Left lung (tissue), 14 donors: Measurements from ENCODE around the gene MTX2. TPM values are rescaled to one million over a fixed set of nuclear protein-coding genes. Genes with fewer than 3 reads are reported as not detected.

Experiments
- ATAC-seq: fragments of 200-7000 bp; cut with Tn5 transposase; one replicate; pipeline ENCODE4 v1.9.1; 2020; ENCODE audit warnings: moderate library complexity
- DNase-seq, 4 donors: peaks; one replicate each; pipeline ENCODE4 v3.0.0-alpha.2; 2013 to 2020
- H3K27ac ChIP-seq, 2 donors: fragments of 200-600 bp; sonication (generic) in 1 of 2; one replicate each; pipeline versions ENCODE4 v1.5.0 to v1.8.0; 2020 to 2021
- H3K27me3 ChIP-seq, 2 donors: fragments of 200-600 bp; sonication (generic) in 1 of 2; one replicate each; pipeline versions ENCODE4 v1.5.0 to v1.8.0; 2020 to 2021
- H3K36me3 ChIP-seq, 2 donors: fragments of 200-600 bp; sonication (generic) in 1 of 2; one replicate each; pipeline versions ENCODE4 v1.5.0 to v1.8.0; 2020 to 2021
- H3K4me1 ChIP-seq, 2 donors: fragments of 200-600 bp; one replicate each; pipeline ENCODE4 v1.8.0; 2021
- H3K4me3 ChIP-seq, 2 donors: fragments of 200-600 bp; sonication (generic) in 1 of 2; one replicate each; pipeline versions ENCODE4 v1.5.0 to v1.8.0; 2020 to 2021; ENCODE audit warnings: mild to moderate bottlenecking in 1 of 2
- H3K9me3 ChIP-seq, 2 donors: fragments of 200-600 bp; sonication (generic) in 1 of 2; one replicate each; pipeline versions ENCODE4 v1.5.0 to v1.8.0; 2020 to 2021
- CTCF ChIP-seq, 2 donors: fragments of 200-600 bp; sonication (generic) in 1 of 2; IDR thresholded peaks; one replicate each; pipeline versions ENCODE4 v1.5.0 to v1.8.0; 2021; ENCODE audit warnings: antibody characterized with exemption in 2 of 2
- intact Hi-C, 2 donors: fragments of 100-400 bp; cut with DNase I; formaldehyde crosslinking; loops; one replicate each; pipeline versions ENCODE4 v1.11.2 to v1.14.2; 2022
- long read RNA-seq, 12 donors: library from polyadenylated mRNA in 2 of 12; unstranded in 2 of 12; transcript quantifications; one replicate each; pipeline ENCODE4 v2.0.0 and lab custom pipeline, GENCODE V29; 2019 to 2026
- polyA plus RNA-seq, 6 donors: library from polyadenylated mRNA; unstranded; fragments of 120-200 nt; gene quantifications; one replicate each; pipeline ENCODE4 v1.2.1, GENCODE V29; 2013; ENCODE audit not compliant: insufficient read length in 6 of 6
- total RNA-seq, 2 donors: library from RNA; stranded (reverse); fragmentation: NEBNext Ultra II Directional; extraction: Animal tissue kit (Norgen Biotek cat#: 25700); gene quantifications; one replicate each; pipeline ENCODE4 v1.2.1, GENCODE V29; 2021
- donor health status: DM: no; HTN: yes; CAD: no.
- donor health status: DM: no; HTN: no; CAD: no.

The MTX2 gene
- total RNA-seq (10 to 100 TPM; 18.1 to 23.6 TPM), polyA plus RNA-seq (10 to 100 TPM; 51.5 to 61.9 (median 53.9) TPM)
- long read RNA-seq, donor 1, transcript MTX2-201 (10 exons, 1,364 nt), result major isoform, 18 of 25 reads
- long read RNA-seq, donor 1, partial matches to known transcripts, result 6 of 25 reads
- long read RNA-seq, donor 1, other reads (novel, unspliced or antisense), result 0 of 25 reads
- long read RNA-seq, donor 2, transcript MTX2-201 (10 exons, 1,364 nt), result major isoform, 25 of 37 reads
- long read RNA-seq, donor 2, partial matches to known transcripts, result 12 of 37 reads
- long read RNA-seq, donor 2, other reads (novel, unspliced or antisense), result 0 of 37 reads
- long read RNA-seq, donor 3, transcript MTX2-201 (10 exons, 1,364 nt), result major isoform, 28 of 28 reads
- long read RNA-seq, donor 3, partial matches to known transcripts, result 0 of 28 reads
- long read RNA-seq, donor 3, other reads (novel, unspliced or antisense), result 0 of 28 reads
- long read RNA-seq, donor 4, transcript MTX2-201 (10 exons, 1,364 nt), result major isoform, 31 of 37 reads
- long read RNA-seq, donor 4, partial matches to known transcripts, result 1 of 37 reads
- long read RNA-seq, donor 4, other reads (novel, unspliced or antisense), result 1 of 37 reads
- long read RNA-seq, donor 5, transcript MTX2-201 (10 exons, 1,364 nt), result major isoform, 24 of 24 reads
- long read RNA-seq, donor 5, partial matches to known transcripts, result 0 of 24 reads
- long read RNA-seq, donor 5, other reads (novel, unspliced or antisense), result 0 of 24 reads
- long read RNA-seq, donor 6, transcript MTX2-201 (10 exons, 1,364 nt), result major isoform, 12 of 21 reads
- long read RNA-seq, donor 6, partial matches to known transcripts, result 0 of 21 reads
- long read RNA-seq, donor 6, other reads (novel, unspliced or antisense), result 6 of 21 reads
- long read RNA-seq, donor 7, transcript MTX2-201 (10 exons, 1,364 nt), result major isoform, 17 of 19 reads
- long read RNA-seq, donor 7, partial matches to known transcripts, result 0 of 19 reads
- long read RNA-seq, donor 7, other reads (novel, unspliced or antisense), result 0 of 19 reads
- long read RNA-seq, donor 8, transcript MTX2-201 (10 exons, 1,364 nt), result major isoform, 17 of 17 reads
- long read RNA-seq, donor 8, partial matches to known transcripts, result 0 of 17 reads
- long read RNA-seq, donor 8, other reads (novel, unspliced or antisense), result 0 of 17 reads
- long read RNA-seq, donor 9, result 0 reads
- long read RNA-seq, donor 10, transcript MTX2-201 (10 exons, 1,364 nt), result major isoform, 26 of 31 reads
- long read RNA-seq, donor 10, partial matches to known transcripts, result 0 of 31 reads
- long read RNA-seq, donor 10, other reads (novel, unspliced or antisense), result 2 of 31 reads
- long read RNA-seq, donor 11, transcript MTX2-201 (10 exons, 1,364 nt), result major isoform, 40 of 45 reads
- long read RNA-seq, donor 11, partial matches to known transcripts, result 5 of 45 reads
- long read RNA-seq, donor 11, other reads (novel, unspliced or antisense), result 0 of 45 reads
- long read RNA-seq, donor 12, transcript MTX2-201 (10 exons, 1,364 nt), result major isoform, 15 of 16 reads
- long read RNA-seq, donor 12, partial matches to known transcripts, result 0 of 16 reads
- long read RNA-seq, donor 12, other reads (novel, unspliced or antisense), result 0 of 16 reads

GRCh38 chr2:176269319-176270099 lies at the start of gene MTX2:
MTX2 (plus strand) TSS chr2:176269442; CDS start chr2:176269630, 188 bp downstream.
- ATAC-seq (peak; percentile 99), DNase-seq (peak; percentile 71 to 94 (median 78))
- TF ChIP-seq CTCF (IDR thresholded peaks at IDR 0.05), result peak in 1 of 2 donors; percentile 8
- Histone ChIP-seq H3K4me1 (peaks cover 4 to 12% of the 10 kb centered on the region in 2 donors), H3K27me3 (no peaks in the 10 kb centered on the region), H3K9me3 (no peaks in the 10 kb centered on the region), H3K27ac (peak within 1 kb of the TSS; percentile 82 to 83), H3K4me3 (peak within 1 kb of the TSS; percentile 85 to 90), H3K36me3 (no peaks in the 10 kb centered on the region)
- intact Hi-C loops, result no loop called here

GRCh38 chr2:176227874-176228273 lies 41.4 kb upstream of the MTX2 start:
- intact Hi-C loops, result no loop called here

GRCh38 chr2:176234156-176234555 lies 35.1 kb upstream of the MTX2 start:
- Histone ChIP-seq H3K36me3 (no peaks in the 10 kb centered on the region), H3K27ac (no peak overlapping the region)
- no peak for TF ChIP-seq CTCF (IDR thresholded peaks at IDR 0.05)

More at GRCh38 chr2:176227874-176228273, 41.4 kb upstream of the MTX2 start:
- no peaks in the 10 kb centered on the region for H3K36me3 ChIP-seq
- no peaks in the 10 kb centered on the region for H3K9me3 ChIP-seq
- ATAC-seq (no peak), DNase-seq (no peak)
- no peak overlapping the region for H3K4me3 ChIP-seq
- no peaks in the 10 kb centered on the region for H3K4me1 ChIP-seq
- H3K27me3 ChIP-seq, result peaks cover 2 to 25% of the 10 kb centered on the region in 2 donors
- no peak overlapping the region for H3K27ac ChIP-seq
- TF ChIP-seq CTCF (IDR thresholded peaks at IDR 0.05), result no peak

GRCh38 chr2:176234940-176235339 lies 34.3 kb upstream of the MTX2 start:
- no peak for DNase-seq

More at GRCh38 chr2:176234156-176234555, 35.1 kb upstream of the MTX2 start:
- ATAC-seq (no peak), DNase-seq (no peak)
- Histone ChIP-seq H3K9me3 (no peaks in the 10 kb centered on the region), H3K27me3 (peaks cover 0 to 28% of the 10 kb centered on the region in 2 donors), H3K4me3 (no peak overlapping the region), H3K4me1 (no peaks in the 10 kb centered on the region)
- intact Hi-C loops, result no loop called here

More at GRCh38 chr2:176234940-176235339, 34.3 kb upstream of the MTX2 start:
- no peak overlapping the region for H3K4me3 ChIP-seq
- intact Hi-C loops, result no loop called here
- no peak overlapping the region for H3K27ac ChIP-seq
- no peak for ATAC-seq
- no peaks in the 10 kb centered on the region for H3K9me3 ChIP-seq
- H3K4me1 ChIP-seq, result no peaks in the 10 kb centered on the region
- no peaks in the 10 kb centered on the region for H3K36me3 ChIP-seq
- peaks cover 0 to 23% of the 10 kb centered on the region in 2 donors for H3K27me3 ChIP-seq
- no peak for TF ChIP-seq CTCF (IDR thresholded peaks at IDR 0.05)
